Measurements from ENCODE around the gene COL17A1. TPM values are rescaled to one million over a fixed set of nuclear protein-coding genes. Genes with fewer than 3 reads are reported as not detected.

The COL17A1 gene
- total RNA-seq, 1 donor from 2014 or later = not detected

- peak; percentile 21 for DNase-seq
- intact Hi-C loops (cut with micrococcal nuclease) = loop anchor here (10.0 kb wide), 1 partner anchor 238 kb away; no protein-coding TSS in a partner anchor
- peaks cover 35% of the 10 kb centered on the region for H3K4me1 ChIP-seq
- peak overlapping the region; percentile 77 for H3K4me3 ChIP-seq
- no peaks in the 10 kb centered on the region for H3K27me3 ChIP-seq (ENCODE audit: low read depth)
- H3K27ac ChIP-seq (replicated peaks) = peak overlapping the region; percentile 98
- TF ChIP-seq CTCF (IDR thresholded peaks at IDR 0.05; ENCODE audit: borderline replicate concordance) = no peak
- peaks cover 15% of the 10 kb centered on the region for H3K36me3 ChIP-seq
- H3K9me3 ChIP-seq (replicated peaks) = no peaks in the 10 kb centered on the region
These were observed 36.8 kb upstream of the COL17A1 start for GRCh38 chr10:104122225-104123107.

- intact Hi-C loops (cut with micrococcal nuclease) = loop anchor here (10.0 kb wide), 1 partner anchor 237 kb away; no protein-coding TSS in a partner anchor
- Histone ChIP-seq H3K27ac (replicated peaks) (peak within 1 kb of the TSS; percentile 98), H3K36me3 (peaks cover 15% of the 10 kb centered on the region), H3K4me3 (peak within 1 kb of the TSS; percentile 77), H3K9me3 (replicated peaks) (no peaks in the 10 kb centered on the region), H3K4me1 (peaks cover 27% of the 10 kb centered on the region), H3K27me3 (ENCODE audit: low read depth) (no peaks in the 10 kb centered on the region)
- peak; percentile 99 for DNase-seq
- TF ChIP-seq CTCF (IDR thresholded peaks at IDR 0.05; ENCODE audit: borderline replicate concordance) = peak; percentile 71
These were observed 36.0 kb upstream of the COL17A1 start, which contains the start of gene SFR1 for GRCh38 chr10:104121485-104122224. SFR1 (plus strand) TSS chr10:104122171; CDS start chr10:104122184, 13 bp downstream.

GRCh38 chr10:104120903-104121484, 35.3 kb upstream of the COL17A1 start:
- Histone ChIP-seq H3K4me3 (peak overlapping the region; percentile 77), H3K9me3 (replicated peaks) (no peaks in the 10 kb centered on the region), H3K27ac (replicated peaks) (peak overlapping the region; percentile 98), H3K36me3 (peaks cover 14% of the 10 kb centered on the region), H3K4me1 (peaks cover 27% of the 10 kb centered on the region), H3K27me3 (ENCODE audit: low read depth) (no peaks in the 10 kb centered on the region)
- DNase-seq = peak; percentile 89
- no peak for TF ChIP-seq CTCF (IDR thresholded peaks at IDR 0.05; ENCODE audit: borderline replicate concordance)
- intact Hi-C loops (cut with micrococcal nuclease) = loop anchor here (10.0 kb wide), 1 partner anchor 236 kb away; no protein-coding TSS in a partner anchor

GRCh38 chr10:104120512-104120902, 34.8 kb upstream of the COL17A1 start:
- H3K4me1 ChIP-seq = peaks cover 27% of the 10 kb centered on the region
- peaks cover 9% of the 10 kb centered on the region for H3K36me3 ChIP-seq
- H3K4me3 ChIP-seq = peak overlapping the region; percentile 77
- H3K27me3 ChIP-seq (ENCODE audit: low read depth) = no peaks in the 10 kb centered on the region
- H3K27ac ChIP-seq (replicated peaks) = peak overlapping the region; percentile 98
- TF ChIP-seq CTCF (IDR thresholded peaks at IDR 0.05; ENCODE audit: borderline replicate concordance) = no peak
- DNase-seq = no peak
- intact Hi-C loops (cut with micrococcal nuclease) = loop anchor here (10.0 kb wide), 1 partner anchor 236 kb away; no protein-coding TSS in a partner anchor
- no peaks in the 10 kb centered on the region for H3K9me3 ChIP-seq (replicated peaks)

GRCh38 chr10:104119996-104120395, 34.3 kb upstream of the COL17A1 start:
- intact Hi-C loops (cut with micrococcal nuclease) = loop anchor here (10.0 kb wide), 1 partner anchor 235 kb away; no protein-coding TSS in a partner anchor
- no peaks in the 10 kb centered on the region for H3K9me3 ChIP-seq (replicated peaks)
- no peak for DNase-seq
- no peak overlapping the region for H3K4me3 ChIP-seq
- no peak for TF ChIP-seq CTCF (IDR thresholded peaks at IDR 0.05; ENCODE audit: borderline replicate concordance)
- peaks cover 4% of the 10 kb centered on the region for H3K36me3 ChIP-seq
- no peaks in the 10 kb centered on the region for H3K27me3 ChIP-seq (ENCODE audit: low read depth)
- H3K27ac ChIP-seq (replicated peaks) = peak overlapping the region; percentile 98
- H3K4me1 ChIP-seq = peaks cover 27% of the 10 kb centered on the region

All from left ventricle myocardium inferior (tissue), 1 donor.